Rectal smooth muscle tissue (tissue), 1 donor: ENCODE measurements around the gene CFHR5.
"Not testable (repeated sequence)": the region's sequence is repeated elsewhere in the genome, so short reads cannot be mapped to it uniquely, and the experiment has no call there.

Experiments
- H3K27ac ChIP-seq: one replicate; pipeline ENCODE4 v1.7.0; 2013; ENCODE audit warnings: low read depth, low read length, inconsistent platforms
- H3K27me3 ChIP-seq: one replicate; pipeline ENCODE4 v1.7.0; 2013; ENCODE audit warnings: low read length; ENCODE audit not compliant: control insufficient read depth, insufficient read depth
- H3K36me3 ChIP-seq: one replicate; pipeline ENCODE4 v1.7.0; 2013; ENCODE audit warnings: low read length; ENCODE audit not compliant: control insufficient read depth, insufficient read depth
- H3K4me1 ChIP-seq: one replicate; pipeline ENCODE4 v1.7.0; 2013; ENCODE audit warnings: low read length; ENCODE audit not compliant: control insufficient read depth, insufficient read depth
- H3K4me3 ChIP-seq: one replicate; pipeline ENCODE4 v1.7.0; 2013; ENCODE audit warnings: low read length
- H3K9ac ChIP-seq: one replicate; pipeline ENCODE4 v1.7.0; 2013; ENCODE audit warnings: low read length

Gene CFHR5

DNA sequence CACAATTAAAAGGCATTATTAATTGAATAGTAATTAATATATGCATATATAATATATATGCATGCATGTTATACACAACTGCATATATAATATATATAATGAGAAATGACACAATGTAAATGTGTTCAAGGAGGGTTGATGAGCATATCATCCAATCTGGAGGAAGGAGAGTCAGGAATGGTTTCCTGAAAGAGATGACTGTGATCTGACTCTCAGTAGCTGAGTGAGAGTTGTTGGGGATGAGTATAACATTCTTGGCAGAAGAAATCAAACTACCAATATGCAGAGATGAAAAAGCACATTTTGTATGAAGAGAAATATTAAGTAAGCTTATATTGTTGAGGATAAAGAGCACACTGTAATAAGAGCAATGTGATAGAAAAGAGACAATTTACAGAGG is 52.4 kb downstream of the CFHR5 start:
- Histone ChIP-seq H3K4me1 (no peaks in the 10 kb centered on the region), H3K36me3 (no peaks in the 10 kb centered on the region), H3K4me3 (no peak overlapping the region), H3K27me3 (no peaks in the 10 kb centered on the region), H3K9ac (no peak overlapping the region), H3K27ac (no peak overlapping the region)

DNA sequence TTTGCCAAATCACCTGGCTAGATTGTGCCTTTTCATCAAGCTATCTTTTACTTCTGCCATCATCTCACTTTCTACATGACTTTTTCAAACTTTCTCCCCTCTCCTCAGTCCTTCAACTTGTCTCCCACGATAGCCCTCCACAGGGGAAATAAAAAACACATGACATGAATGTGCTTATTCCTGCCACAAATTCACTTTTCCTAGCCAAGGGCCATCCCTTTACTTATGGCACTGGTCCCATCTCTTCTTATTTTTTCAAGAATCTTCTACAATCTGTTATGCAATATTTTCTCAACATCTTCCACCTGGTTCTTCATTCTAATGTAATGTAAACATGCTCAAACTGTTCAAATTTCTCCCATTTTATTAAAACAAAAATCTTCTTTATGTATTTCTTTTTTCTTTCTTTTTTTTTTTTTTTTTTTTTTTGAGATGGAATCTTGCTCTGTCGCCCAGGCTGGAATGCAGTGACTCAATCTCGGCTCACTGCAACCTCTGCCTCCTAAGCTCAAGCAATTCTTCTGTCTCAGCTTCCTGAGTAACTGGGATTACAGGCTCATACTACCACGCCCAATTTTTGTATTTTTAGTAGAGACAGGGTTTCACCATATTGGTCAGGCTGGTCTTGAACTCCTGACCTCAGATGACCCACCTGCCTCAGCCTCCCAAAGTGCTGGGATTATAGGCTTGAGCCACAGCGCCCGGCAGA is 57.4 kb downstream of the CFHR5 start:
- not testable (repeated sequence) for H3K27ac ChIP-seq, H3K4me1 ChIP-seq, H3K27me3 ChIP-seq, H3K36me3 ChIP-seq, H3K9ac ChIP-seq, H3K4me3 ChIP-seq

DNA sequence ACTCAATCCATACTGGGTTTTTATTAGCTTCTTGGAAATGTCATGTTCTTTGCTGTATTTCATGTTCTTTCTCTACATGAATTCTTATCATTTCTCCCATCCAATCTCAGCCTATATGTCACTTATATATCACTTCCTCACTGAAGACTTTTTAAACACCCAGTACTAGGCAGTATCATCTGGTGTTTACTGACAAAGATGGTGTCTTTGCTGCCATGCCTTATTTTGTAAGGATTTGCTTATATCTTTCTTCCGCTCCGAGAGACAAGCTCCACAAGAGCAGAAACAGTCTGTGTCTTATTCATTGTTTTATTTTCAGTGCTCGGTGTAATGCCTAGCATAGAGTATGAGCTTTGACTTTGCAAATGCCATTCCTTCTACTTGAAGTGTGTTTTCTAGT is 59.5 kb downstream of the CFHR5 start:
- no peak overlapping the region for H3K27ac ChIP-seq
- no peaks in the 10 kb centered on the region for H3K4me1 ChIP-seq
- no peak overlapping the region for H3K4me3 ChIP-seq
- H3K27me3 ChIP-seq, result no peaks in the 10 kb centered on the region
- no peak overlapping the region for H3K9ac ChIP-seq
- no peaks in the 10 kb centered on the region for H3K36me3 ChIP-seq

DNA sequence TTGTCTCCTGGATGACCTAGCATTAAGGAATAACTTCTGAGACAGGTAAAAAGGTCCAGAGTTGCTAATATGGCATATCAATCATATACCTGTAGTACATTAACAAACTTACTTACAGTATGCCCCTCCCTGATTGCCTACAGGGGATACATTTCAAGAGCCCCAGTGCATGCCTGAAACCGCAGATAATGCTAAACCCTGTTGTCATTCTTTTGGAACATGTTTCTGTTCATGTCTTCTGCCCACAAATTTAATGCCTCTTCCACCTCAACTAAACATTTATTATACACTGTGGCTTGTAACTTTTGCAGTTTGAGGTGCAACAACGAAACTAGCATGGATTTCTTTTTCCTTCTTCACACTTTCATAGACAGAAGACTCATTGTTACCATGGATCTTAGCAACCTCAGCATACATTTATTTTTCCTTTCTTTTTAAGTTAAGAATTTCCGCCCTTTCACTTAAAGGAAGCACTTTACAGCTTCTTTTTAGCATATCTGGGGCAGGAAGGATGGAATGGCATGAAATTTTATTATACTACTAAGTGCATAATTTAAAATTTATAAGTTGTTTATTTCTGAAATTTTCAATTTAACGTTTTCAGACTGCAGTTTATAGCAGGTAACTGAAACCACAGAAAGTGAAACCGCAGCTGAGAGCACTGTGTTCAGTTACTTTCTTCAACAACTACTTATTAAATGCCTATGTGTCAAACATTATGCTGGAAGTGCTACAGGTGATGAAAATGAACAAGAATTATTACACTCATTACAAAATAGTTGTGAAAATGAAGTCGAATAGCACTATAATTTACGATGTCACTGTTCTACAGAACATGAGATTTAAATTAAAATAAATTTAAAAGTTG is 64.4 kb downstream of the CFHR5 start:
- Histone ChIP-seq H3K36me3 (no peaks in the 10 kb centered on the region), H3K4me3 (no peak overlapping the region), H3K27ac (no peak overlapping the region), H3K27me3 (no peaks in the 10 kb centered on the region), H3K9ac (no peak overlapping the region), H3K4me1 (no peaks in the 10 kb centered on the region)

DNA sequence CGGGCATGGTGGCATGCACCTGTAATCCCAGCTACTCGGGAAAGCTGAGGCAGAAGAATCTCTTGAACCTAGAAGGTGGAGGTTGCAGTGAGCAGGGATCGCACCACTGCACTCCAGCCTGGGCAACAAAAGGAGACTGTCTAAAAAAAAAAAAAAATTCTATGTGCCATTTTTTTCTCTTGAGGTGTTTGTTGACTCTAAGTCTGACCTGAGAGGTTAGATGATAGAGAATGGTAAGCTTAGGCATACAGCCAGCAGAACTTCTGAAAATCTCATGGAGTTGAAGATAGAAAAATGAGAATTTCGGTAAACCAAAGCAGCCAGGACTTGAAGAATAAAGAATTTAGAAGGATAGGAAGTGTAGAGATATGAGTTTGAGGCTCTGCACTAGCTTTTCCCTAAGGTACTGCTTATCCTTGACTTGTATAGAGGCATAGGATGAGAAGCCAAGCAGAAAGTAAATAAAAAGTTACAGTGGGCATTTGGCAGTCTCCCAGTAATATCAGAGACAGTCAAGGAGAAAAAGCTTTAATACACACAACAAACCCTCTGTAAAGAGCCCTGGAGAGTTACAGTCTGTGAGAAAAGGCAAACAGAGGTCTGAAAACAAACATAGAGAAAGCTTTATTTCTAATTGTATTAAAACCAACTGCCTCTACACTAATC is 65.5 kb downstream of the CFHR5 start:
- Histone ChIP-seq H3K27ac (no peak overlapping the region), H3K4me1 (no peaks in the 10 kb centered on the region), H3K4me3 (no peak overlapping the region), H3K36me3 (no peaks in the 10 kb centered on the region), H3K9ac (no peak overlapping the region), H3K27me3 (no peaks in the 10 kb centered on the region)

DNA sequence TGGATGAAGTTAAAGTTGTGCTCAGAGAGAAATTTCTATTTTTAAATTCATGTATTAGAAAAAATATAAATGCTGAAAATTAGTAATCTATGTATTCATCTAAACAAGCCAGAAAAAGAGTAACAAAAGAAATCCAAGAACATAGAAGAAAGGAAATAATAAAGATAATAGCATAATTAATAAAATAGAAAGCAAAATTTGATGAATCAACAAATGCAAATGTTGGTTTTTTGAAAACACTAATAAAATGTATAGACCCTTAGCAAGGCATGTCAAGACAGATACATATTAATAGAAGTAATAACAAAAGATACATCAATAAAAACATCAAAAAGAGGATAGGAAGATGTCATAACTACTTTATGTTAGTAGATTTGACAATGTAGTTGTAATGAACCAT is 71.7 kb downstream of the CFHR5 start:
- H3K27ac ChIP-seq, result no peak overlapping the region
- no peaks in the 10 kb centered on the region for H3K36me3 ChIP-seq
- H3K9ac ChIP-seq, result no peak overlapping the region
- no peaks in the 10 kb centered on the region for H3K4me1 ChIP-seq
- no peak overlapping the region for H3K4me3 ChIP-seq
- H3K27me3 ChIP-seq, result no peaks in the 10 kb centered on the region
